Lower leg skin (tissue), 4 donors: ENCODE data around the gene SLC8A1. TPM values are rescaled to one million over a fixed set of nuclear protein-coding genes. Genes with fewer than 3 reads are reported as not detected.

Source experiments
- DNase-seq, 2 donors: peaks; one replicate each; pipeline ENCODE4 v3.0.0-alpha.2; 2019; ENCODE audit warnings: low spot score in 2 of 2
- H3K4me3 ChIP-seq: fragments of 200-600 bp; sonication (generic); 2 replicates; pipeline ENCODE4 v1.5.1; 2017; ENCODE audit warnings: mild to moderate bottlenecking, low read depth; ENCODE audit not compliant: poor library complexity, severe bottlenecking
- CTCF ChIP-seq, 3 donors: fragments of 450-650 bp; IDR thresholded peaks; one replicate each; pipeline ENCODE4 v1.5.1; 2016; ENCODE audit warnings: antibody characterized with exemption in 3 of 3, mild to moderate bottlenecking in 3 of 3, moderate library complexity in 2 of 3
- POLR2A ChIP-seq, 2 donors: fragments of 450-650 bp; IDR thresholded peaks; one replicate each; pipeline ENCODE4 v1.6.1; 2016 to 2017; ENCODE audit warnings: antibody characterized with exemption in 2 of 2, mild to moderate bottlenecking in 1 of 2, moderate library complexity in 1 of 2
- WGBS, 2 donors: methylation state at CpG; one replicate each; pipeline ENCODE4 v1.1.5; 2018; 5-methylcytosine and 5-hydroxymethylcytosine counted together
- intact Hi-C: fragments of 100-400 bp; cut with DNase I; formaldehyde crosslinking; loops from one replicate; pipeline ENCODE4 v1.15.0; 2023; ENCODE audit warnings: low total_unique reads
- total RNA-seq, 4 donors: library from RNA; depleted of rRNA; stranded (reverse); fragments of >200 nt; gene quantifications; one replicate each; pipeline ENCODE4 v1.1.0, GENCODE V29; 2016

Gene SLC8A1
- total RNA-seq, 4 donors from 2014 or later: 7.5 to 21.2 (median 13.0) TPM

- intact Hi-C loops: no loop called here
- WGBS, 2 donors: 71 to 79% methylated on average over 4 of the region's 4 CpGs
- no peak for TF ChIP-seq POLR2A (IDR thresholded peaks at IDR 0.05)
- no peak for TF ChIP-seq CTCF (IDR thresholded peaks at IDR 0.05)
- no peak for DNase-seq
- H3K4me3 ChIP-seq: no peak overlapping the region
Measured at GRCh38 chr2:40108851-40109250, 343.0 kb downstream of the SLC8A1 start.

GRCh38 chr2:40106061-40106460 lies 345.8 kb downstream of the SLC8A1 start:
- intact Hi-C loops: no loop called here
- TF ChIP-seq CTCF (IDR thresholded peaks at IDR 0.05) (no peak), POLR2A (IDR thresholded peaks at IDR 0.05) (no peak)
- WGBS, 2 donors: 77 to 82% methylated on average over 2 of the region's 2 CpGs
- no peak for DNase-seq
- H3K4me3 ChIP-seq: no peak overlapping the region

GRCh38 chr2:40105593-40105992 lies 346.3 kb downstream of the SLC8A1 start:
- DNase-seq: no peak
- H3K4me3 ChIP-seq: no peak overlapping the region
- no peak for TF ChIP-seq CTCF (IDR thresholded peaks at IDR 0.05)
- TF ChIP-seq POLR2A (IDR thresholded peaks at IDR 0.05): no peak
- intact Hi-C loops: no loop called here
- 44 to 45% methylated on average over 5 of the region's 5 CpGs for WGBS, 2 donors

GRCh38 chr2:40103590-40103989 lies 348.3 kb downstream of the SLC8A1 start:
- TF ChIP-seq POLR2A (IDR thresholded peaks at IDR 0.05) (no peak), CTCF (IDR thresholded peaks at IDR 0.05) (no peak)
- WGBS, 2 donors: 78 to 84% methylated on average over 2 of the region's 2 CpGs
- H3K4me3 ChIP-seq: no peak overlapping the region
- intact Hi-C loops: no loop called here
- DNase-seq: no peak

GRCh38 chr2:40103163-40103562 lies 348.7 kb downstream of the SLC8A1 start:
- WGBS, 2 donors: 73 to 77% methylated on average over 3 of the region's 3 CpGs
- H3K4me3 ChIP-seq: no peak overlapping the region
- intact Hi-C loops: no loop called here
- TF ChIP-seq POLR2A (IDR thresholded peaks at IDR 0.05) (no peak), CTCF (IDR thresholded peaks at IDR 0.05) (no peak)
- no peak for DNase-seq

GRCh38 chr2:40102447-40102846 lies 349.4 kb downstream of the SLC8A1 start:
- 83 to 88% methylated on average over 6 of the region's 6 CpGs for WGBS, 2 donors
- H3K4me3 ChIP-seq: no peak overlapping the region
- TF ChIP-seq POLR2A (IDR thresholded peaks at IDR 0.05): no peak
- no peak for TF ChIP-seq CTCF (IDR thresholded peaks at IDR 0.05)
- DNase-seq: no peak
- intact Hi-C loops: no loop called here
